IPS DF 4.7 (cell line): ENCODE measurements around the gene COL16A1.

Experiments
- DNase-seq: peaks from one replicate; pipeline ENCODE4 v3.0.0-alpha.2; 2013; ENCODE audit warnings: low spot score; ENCODE audit errors: extremely low read depth

The COL16A1 gene

GRCh38 chr1:31667065-31667785 is 36.6 kb downstream of the COL16A1 start:
- no peak for DNase-seq

GRCh38 chr1:31666263-31666963 is 37.4 kb downstream of the COL16A1 start:
- no peak for DNase-seq

- no peak for DNase-seq
Observed at GRCh38 chr1:31665234-31665878, 38.5 kb downstream of the COL16A1 start.

GRCh38 chr1:31664528-31664927 is 39.3 kb downstream of the COL16A1 start:
- DNase-seq: no peak

GRCh38 chr1:31663622-31664452 is 40.0 kb downstream of the COL16A1 start:
- DNase-seq: no peak

GRCh38 chr1:31662463-31662862 is 41.4 kb downstream of the COL16A1 start:
- DNase-seq: no peak

GRCh38 chr1:31661856-31662255 is 42.0 kb downstream of the COL16A1 start:
- no peak for DNase-seq

GRCh38 chr1:31660871-31661455 is 42.9 kb downstream of the COL16A1 start:
- DNase-seq: no peak

- no peak for DNase-seq
Observed at GRCh38 chr1:31659889-31660288, 43.9 kb downstream of the COL16A1 start.

GRCh38 chr1:31658721-31659120 is 45.1 kb downstream of the COL16A1 start:
- no peak for DNase-seq

- no peak for DNase-seq
Observed at GRCh38 chr1:31657972-31658510, 45.8 kb downstream of the COL16A1 start.

- no peak for DNase-seq
Observed at GRCh38 chr1:31657020-31657804, 46.6 kb downstream of the COL16A1 start.

GRCh38 chr1:31655756-31656155 is 48.1 kb downstream of the COL16A1 start:
- DNase-seq: no peak

GRCh38 chr1:31655104-31655503 is 48.7 kb downstream of the COL16A1 start:
- no peak for DNase-seq

- no peak for DNase-seq
Observed at GRCh38 chr1:31654474-31654776, 49.4 kb downstream of the COL16A1 start.

- DNase-seq: no peak
Observed at GRCh38 chr1:31653717-31654473, 49.9 kb downstream of the COL16A1 start.

GRCh38 chr1:31652891-31653499 is 50.8 kb downstream of the COL16A1 start:
- DNase-seq: no peak

- DNase-seq: no peak
Observed at GRCh38 chr1:31651766-31652165, 52.1 kb downstream of the COL16A1 start.

- DNase-seq: no peak
Observed at GRCh38 chr1:31651089-31651420, 52.8 kb downstream of the COL16A1 start.
